NCI-H146 (cell line): Measurements from ENCODE around the gene PPP4R3A.
"Not testable (repeated sequence)": the region's sequence is repeated elsewhere in the genome, so short reads cannot be mapped to it uniquely, and the experiment has no call there.

ENCODE experiments used
- DNase-seq: peaks from one replicate; lab custom pipeline; 2025; lab: John Stamatoyannopoulos, UW

PPP4R3A gene

GRCh38 chr14:91409240-91409639, 100.9 kb downstream of the PPP4R3A start:
- DNase-seq = not testable (repeated sequence)
